Activated naive CD8-positive, alpha-beta T cell (primary cell): ENCODE data around the gene FPGS.

Experiments used
- H3K27ac Mint-ChIP-seq: one replicate; pipeline ENCODE4 v1.8.0; 2021; ENCODE audit warnings: mixed read lengths
- H3K27me3 Mint-ChIP-seq: one replicate; pipeline ENCODE4 v1.8.0; 2021; ENCODE audit warnings: mixed read lengths
- H3K36me3 Mint-ChIP-seq: one replicate; pipeline ENCODE4 v1.8.0; 2021; ENCODE audit warnings: mixed read lengths
- H3K4me1 Mint-ChIP-seq: one replicate; pipeline ENCODE4 v1.8.0; 2021; ENCODE audit warnings: low read depth, mixed read lengths
- H3K4me3 Mint-ChIP-seq: one replicate; pipeline ENCODE4 v1.8.0; 2021; ENCODE audit warnings: mild to moderate bottlenecking, mixed read lengths
- H3K9me3 Mint-ChIP-seq: one replicate; pipeline ENCODE4 v1.8.0; 2021; ENCODE audit warnings: low read depth, mixed read lengths

Gene FPGS

GRCh38 chr9:127790094-127790855 lies 12.4 kb upstream of the FPGS start:
- H3K27ac Mint-ChIP-seq = peak overlapping the region; percentile 46
- no peak overlapping the region for H3K4me3 Mint-ChIP-seq
- H3K9me3 Mint-ChIP-seq = no peaks in the 10 kb centered on the region
- H3K27me3 Mint-ChIP-seq = no peaks in the 10 kb centered on the region
- peaks cover 2% of the 10 kb centered on the region for H3K36me3 Mint-ChIP-seq
- peaks cover 39% of the 10 kb centered on the region for H3K4me1 Mint-ChIP-seq

- Mint-ChIP-seq H3K9me3 (no peaks in the 10 kb centered on the region), H3K27me3 (no peaks in the 10 kb centered on the region), H3K27ac (no peak overlapping the region), H3K4me3 (no peak overlapping the region), H3K36me3 (peaks cover 2% of the 10 kb centered on the region), H3K4me1 (peaks cover 42% of the 10 kb centered on the region)
Observed at GRCh38 chr9:127791085-127791484, 11.6 kb upstream of the FPGS start.

- peaks cover 2% of the 10 kb centered on the region for H3K36me3 Mint-ChIP-seq
- H3K4me1 Mint-ChIP-seq = peaks cover 44% of the 10 kb centered on the region
- H3K4me3 Mint-ChIP-seq = no peak overlapping the region
- H3K9me3 Mint-ChIP-seq = no peaks in the 10 kb centered on the region
- H3K27me3 Mint-ChIP-seq = no peaks in the 10 kb centered on the region
- H3K27ac Mint-ChIP-seq = peak overlapping the region; percentile 18
Observed at GRCh38 chr9:127792417-127793031, 10.2 kb upstream of the FPGS start.

- H3K27ac Mint-ChIP-seq = peak overlapping the region; percentile 24
- H3K9me3 Mint-ChIP-seq = no peaks in the 10 kb centered on the region
- peaks cover 45% of the 10 kb centered on the region for H3K4me1 Mint-ChIP-seq
- H3K36me3 Mint-ChIP-seq = peaks cover 2% of the 10 kb centered on the region
- no peak overlapping the region for H3K4me3 Mint-ChIP-seq
- H3K27me3 Mint-ChIP-seq = no peaks in the 10 kb centered on the region
Observed at GRCh38 chr9:127793093-127793708, 9.5 kb upstream of the FPGS start.

GRCh38 chr9:127794001-127794791 lies 8.5 kb upstream of the FPGS start:
- Mint-ChIP-seq H3K36me3 (peaks cover 2% of the 10 kb centered on the region), H3K4me3 (no peak overlapping the region), H3K9me3 (no peaks in the 10 kb centered on the region), H3K27ac (no peak overlapping the region), H3K4me1 (peaks cover 37% of the 10 kb centered on the region), H3K27me3 (no peaks in the 10 kb centered on the region)

GRCh38 chr9:127796225-127796813 lies 6.4 kb upstream of the FPGS start:
- Mint-ChIP-seq H3K4me1 (peaks cover 31% of the 10 kb centered on the region), H3K36me3 (no peaks in the 10 kb centered on the region), H3K27me3 (no peaks in the 10 kb centered on the region), H3K4me3 (peak overlapping the region; percentile 61), H3K27ac (peak overlapping the region; percentile 83), H3K9me3 (no peaks in the 10 kb centered on the region)

GRCh38 chr9:127796852-127797370 lies 5.8 kb upstream of the FPGS start:
- Mint-ChIP-seq H3K4me1 (peaks cover 33% of the 10 kb centered on the region), H3K4me3 (peak overlapping the region; percentile 61), H3K9me3 (no peaks in the 10 kb centered on the region)

GRCh38 chr9:127801955-127802575 lies 617 bp upstream of the FPGS start:
- Mint-ChIP-seq H3K4me1 (peaks cover 35% of the 10 kb centered on the region), H3K27ac (peak overlapping the region; percentile 79), H3K36me3 (peaks cover 2% of the 10 kb centered on the region), H3K4me3 (peak overlapping the region; percentile 76), H3K9me3 (no peaks in the 10 kb centered on the region), H3K27me3 (no peaks in the 10 kb centered on the region)

More at GRCh38 chr9:127796852-127797370, 5.8 kb upstream of the FPGS start:
- peak overlapping the region; percentile 83 for H3K27ac Mint-ChIP-seq
- no peaks in the 10 kb centered on the region for H3K27me3 Mint-ChIP-seq
- no peaks in the 10 kb centered on the region for H3K36me3 Mint-ChIP-seq

- H3K9me3 Mint-ChIP-seq = no peaks in the 10 kb centered on the region
- peaks cover 25% of the 10 kb centered on the region for H3K4me1 Mint-ChIP-seq
- peak overlapping the region; percentile 93 for H3K4me3 Mint-ChIP-seq
- peak overlapping the region; percentile 95 for H3K27ac Mint-ChIP-seq
- H3K27me3 Mint-ChIP-seq = no peaks in the 10 kb centered on the region
- H3K36me3 Mint-ChIP-seq = peaks cover 2% of the 10 kb centered on the region
Observed at GRCh38 chr9:127803507-127804352, 1.0 kb downstream of the FPGS start.

GRCh38 chr9:127805620-127806019 lies 2.9 kb downstream of the FPGS start:
- Mint-ChIP-seq H3K9me3 (no peaks in the 10 kb centered on the region), H3K27me3 (no peaks in the 10 kb centered on the region), H3K27ac (peak overlapping the region; percentile 50), H3K4me3 (peak overlapping the region; percentile 40), H3K4me1 (peaks cover 25% of the 10 kb centered on the region), H3K36me3 (peaks cover 2% of the 10 kb centered on the region)

- Mint-ChIP-seq H3K4me1 (peaks cover 20% of the 10 kb centered on the region), H3K9me3 (no peaks in the 10 kb centered on the region), H3K4me3 (peak overlapping the region; percentile 20), H3K27me3 (no peaks in the 10 kb centered on the region), H3K36me3 (peaks cover 2% of the 10 kb centered on the region), H3K27ac (no peak overlapping the region)
Observed at GRCh38 chr9:127806871-127807270, 4.2 kb downstream of the FPGS start.

GRCh38 chr9:127808347-127809001 lies 5.8 kb downstream of the FPGS start:
- H3K27ac Mint-ChIP-seq = peak overlapping the region; percentile 41
- peaks cover 2% of the 10 kb centered on the region for H3K36me3 Mint-ChIP-seq
- no peaks in the 10 kb centered on the region for H3K9me3 Mint-ChIP-seq
- H3K4me3 Mint-ChIP-seq = no peak overlapping the region
- H3K4me1 Mint-ChIP-seq = peaks cover 13% of the 10 kb centered on the region
- H3K27me3 Mint-ChIP-seq = no peaks in the 10 kb centered on the region

- H3K4me3 Mint-ChIP-seq = no peak overlapping the region
- peak overlapping the region; percentile 41 for H3K27ac Mint-ChIP-seq
- H3K9me3 Mint-ChIP-seq = no peaks in the 10 kb centered on the region
- peaks cover 2% of the 10 kb centered on the region for H3K36me3 Mint-ChIP-seq
- H3K27me3 Mint-ChIP-seq = no peaks in the 10 kb centered on the region
- H3K4me1 Mint-ChIP-seq = peaks cover 9% of the 10 kb centered on the region
Observed at GRCh38 chr9:127809002-127809539, 6.4 kb downstream of the FPGS start.
